H1 (cell line): ENCODE measurements around the gene IGFBP6. TPM values are rescaled to one million over a fixed set of nuclear protein-coding genes. Genes with fewer than 3 reads are reported as not detected.

ENCODE experiments used
- CTCF ChIA-PET: fragments of 300-600 bp; sonication (Branson Sonifier 250); formaldehyde crosslinking; loops from one replicate; lab custom pipeline; 2021; ENCODE audit not compliant: partially characterized antibody; lab: Charles Lee
- POLR2A ChIA-PET: fragments of 300-600 bp; sonication (Branson Sonifier 250); formaldehyde crosslinking; loops from one replicate; lab custom pipeline; 2021; ENCODE audit warnings: inconsistent platforms; ENCODE audit not compliant: partially characterized antibody; lab: Charles Lee
- DNase-seq, 2 experiments: peaks; one replicate each; pipeline versions ENCODE4 v3.0.0 to v3.0.0-alpha.2; 2010 to 2022; ENCODE audit warnings: low spot score in 2 of 2, low read depth in 1 of 2, mixed read lengths in 1 of 2
- FAIRE-seq: peaks from 2 replicates; lab custom pipeline; 2011; peaks lifted over from hg19 to GRCh38; lab: Jason Lieb, UNC
- H2AFZ ChIP-seq: 2 replicates; pipeline ENCODE4 v1.8.1; 2012; ENCODE audit warnings: low read length, inconsistent platforms
- H2AK5ac ChIP-seq: 2 replicates; pipeline ENCODE4 v1.6.1; 2013; ENCODE audit warnings: low read depth, low read length
- H2BK120ac ChIP-seq: replicated peaks from 2 replicates; pipeline ENCODE3; 2013; ENCODE audit warnings: low read depth, low read length, inconsistent platforms
- H2BK12ac ChIP-seq: 2 replicates; pipeline ENCODE4 v1.6.1; 2013; ENCODE audit warnings: low read depth, low read length
- H2BK15ac ChIP-seq: 2 replicates; pipeline ENCODE4 v1.6.1; 2013; ENCODE audit warnings: low read length
- H2BK20ac ChIP-seq: 2 replicates; pipeline ENCODE4 v1.6.1; 2013; ENCODE audit warnings: low read length
- H2BK5ac ChIP-seq: 2 replicates; pipeline ENCODE4 v1.6.1; 2013; ENCODE audit warnings: low read depth, low read length
- H3K14ac ChIP-seq: 2 replicates; pipeline ENCODE4 v1.6.1; 2013; ENCODE audit warnings: inconsistent platforms; ENCODE audit not compliant: insufficient read length
- H3K18ac ChIP-seq: 2 replicates; pipeline ENCODE4 v1.6.1; 2013; ENCODE audit warnings: low read length; ENCODE audit errors: extremely low read depth
- H3K23ac ChIP-seq: 2 replicates; pipeline ENCODE4 v1.6.1; 2013; ENCODE audit warnings: inconsistent platforms; ENCODE audit not compliant: insufficient read length
- H3K23me2 ChIP-seq: 2 replicates; pipeline ENCODE4 v1.6.1; 2013; ENCODE audit warnings: low read depth, low read length
- H3K27ac ChIP-seq: 2 replicates; pipeline ENCODE4 v1.6.1; 2011; ENCODE audit warnings: low read depth, low read length, inconsistent platforms
- H3K27me3 ChIP-seq, 4 experiments: replicated peaks in 1 of 4; 1 replicate in 1 of 4; 2 replicates in 3 of 4; pipeline versions ENCODE4 v1.6.1 to v1.8.1; 2011 to 2013; ENCODE audit warnings: low read length in 3 of 4, mild to moderate bottlenecking in 3 of 4, inconsistent platforms in 2 of 4, mixed read lengths in 2 of 4, moderate library complexity in 1 of 4; ENCODE audit not compliant: control insufficient read depth in 3 of 4, insufficient read depth in 3 of 4; ENCODE audit errors: extremely low read depth in 1 of 4
- H3K36me3 ChIP-seq, 4 experiments: 2 replicates each; pipeline versions ENCODE4 v1.6.1 to v1.8.1; 2011 to 2013; ENCODE audit warnings: mild to moderate bottlenecking in 4 of 4, low read length in 3 of 4, moderate library complexity in 2 of 4, control low read depth in 1 of 4, inconsistent platforms in 1 of 4; ENCODE audit not compliant: insufficient read depth in 4 of 4, control insufficient read depth in 2 of 4
- H3K4ac ChIP-seq: replicated peaks from 2 replicates; pipeline ENCODE3; 2013; ENCODE audit warnings: low read length, low read depth, mixed read lengths, inconsistent platforms; ENCODE audit not compliant: insufficient read length
- H3K4me1 ChIP-seq, 4 experiments: replicated peaks in 1 of 4; 1 replicate in 1 of 4; 2 replicates in 3 of 4; pipeline versions ENCODE4 v1.6.1 to v1.8.1; 2011 to 2013; ENCODE audit warnings: low read length in 3 of 4, inconsistent platforms in 2 of 4, mixed read lengths in 1 of 4; ENCODE audit not compliant: insufficient read depth in 4 of 4, control insufficient read depth in 3 of 4
- H3K4me2 ChIP-seq, 2 experiments: 2 replicates each; pipeline versions ENCODE4 v1.6.1 to v1.8.1; 2011 to 2013; ENCODE audit warnings: low read depth in 2 of 2, low read length in 2 of 2, control low read depth in 1 of 2, inconsistent platforms in 1 of 2, mild to moderate bottlenecking in 1 of 2; ENCODE audit not compliant: insufficient read depth in 1 of 2
- H3K4me3 ChIP-seq, 4 experiments: fragments of 200-600, 300-600 bp in 1 of 4; sonication (generic), shearing (Covaris generic), sonication (Bioruptor Twin) in 1 of 4; 2 replicates each; pipeline versions ENCODE4 v1.5.1 to v1.8.1; 2011 to 2016; ENCODE audit warnings: low read length in 4 of 4, low read depth in 3 of 4, control low read depth in 2 of 4, inconsistent platforms in 2 of 4, mild to moderate bottlenecking in 2 of 4, mixed read lengths in 1 of 4, moderate library complexity in 1 of 4; ENCODE audit not compliant: insufficient read depth in 2 of 4; ENCODE audit errors: extremely low read depth in 1 of 4
- H3K56ac ChIP-seq: replicated peaks from 2 replicates; pipeline ENCODE3; 2013; ENCODE audit warnings: low read depth, mild to moderate bottlenecking, mixed read lengths, low read length, inconsistent platforms; ENCODE audit not compliant: insufficient read length
- H3K79me1 ChIP-seq: 2 replicates; pipeline ENCODE4 v1.6.1; 2013; ENCODE audit warnings: low read depth, low read length, control low read depth
- H3K79me2 ChIP-seq, 2 experiments: 2 replicates each; pipeline versions ENCODE4 v1.6.1 to v1.8.1; 2012 to 2013; ENCODE audit warnings: low read length in 2 of 2, mild to moderate bottlenecking in 2 of 2, inconsistent platforms in 1 of 2; ENCODE audit not compliant: insufficient read depth in 2 of 2, control insufficient read depth in 1 of 2
- H3K9ac ChIP-seq, 4 experiments: replicated peaks in 1 of 4; 1 replicate in 1 of 4; 2 replicates in 3 of 4; pipeline versions ENCODE4 v1.6.1 to v1.8.1; 2011 to 2013; ENCODE audit warnings: low read depth in 3 of 4, low read length in 3 of 4, control low read depth in 2 of 4, mild to moderate bottlenecking in 2 of 4, moderate library complexity in 2 of 4, inconsistent platforms in 1 of 4; ENCODE audit errors: extremely low read depth in 1 of 4
- H3K9me3 ChIP-seq, 2 experiments: 2 replicates each; pipeline versions ENCODE4 v1.6.1 to v1.8.1; 2012 to 2013; ENCODE audit warnings: mild to moderate bottlenecking in 2 of 2, moderate library complexity in 2 of 2, control low read depth in 1 of 2, inconsistent platforms in 1 of 2, low read depth in 1 of 2, low read length in 1 of 2, mixed read lengths in 1 of 2; ENCODE audit not compliant: insufficient read depth in 2 of 2
- H4K20me1 ChIP-seq, 2 experiments: replicated peaks in 1 of 2; 2 replicates each; pipeline versions ENCODE3 to v1.8.1; 2011 to 2013; ENCODE audit warnings: inconsistent platforms in 2 of 2, low read length in 2 of 2, mild to moderate bottlenecking in 1 of 2; ENCODE audit not compliant: insufficient read depth in 2 of 2, control insufficient read depth in 1 of 2
- H4K5ac ChIP-seq: 2 replicates; pipeline ENCODE4 v1.6.1; 2013; ENCODE audit warnings: low read length, low read depth, mixed read lengths, inconsistent platforms; ENCODE audit not compliant: insufficient read length
- H4K8ac ChIP-seq: 2 replicates; pipeline ENCODE4 v1.8.0; 2013; ENCODE audit warnings: mild to moderate bottlenecking, moderate library complexity, low read length, inconsistent platforms; ENCODE audit not compliant: insufficient read depth; ENCODE audit errors: extremely low read depth
- H4K91ac ChIP-seq: replicated peaks from 2 replicates; pipeline ENCODE3; 2013; ENCODE audit warnings: low read length, mixed read lengths, inconsistent platforms; ENCODE audit not compliant: insufficient read length
- BRCA1 ChIP-seq: IDR thresholded peaks from 2 replicates; pipeline ENCODE4 v1.6.1; 2012; ENCODE audit warnings: low read depth, low read length, improper control_type of control experiment
- CREB1 ChIP-seq: IDR thresholded peaks from 2 replicates; pipeline ENCODE4 v1.6.1; 2012; ENCODE audit warnings: inconsistent platforms
- HDAC6 ChIP-seq: IDR thresholded peaks from one replicate; pipeline ENCODE4 v1.7.1; 2012; ENCODE audit warnings: low read depth, mild to moderate bottlenecking, inconsistent platforms, low read length, moderate library complexity
- PHF8 ChIP-seq: fragments of 200-600 bp; sonication (generic); conservative IDR thresholded peaks from 2 replicates; pipeline ENCODE4 v1.7.1; 2012; ENCODE audit warnings: low read depth, mild to moderate bottlenecking, inconsistent platforms, low read length, moderate library complexity
- TAF7 ChIP-seq: optimal IDR thresholded peaks from 2 replicates; pipeline ENCODE3; 2011; ENCODE audit warnings: low read depth, mild to moderate bottlenecking, inconsistent platforms, low read length, moderate library complexity, borderline replicate concordance
- WGBS, 2 experiments: shearing (Covaris generic) in 1 of 2; methylation state at CpG; one replicate each; pipeline versions ENCODE4 v1.1.6 to v1.1.7; 2013 to 2015; ENCODE audit warnings: low lambda C conversion rate in 2 of 2, mixed read lengths in 2 of 2, inconsistent platforms in 1 of 2, low coverage in 1 of 2, missing lambda C conversion rate in 1 of 2; ENCODE audit not compliant: insufficient replicate concordance in 2 of 2, insufficient coverage in 1 of 2, insufficient read length in 1 of 2; ENCODE audit errors: extremely low coverage in 1 of 2, missing lambda C conversion rate in 1 of 2; 5-methylcytosine and 5-hydroxymethylcytosine counted together
- polyA plus RNA-seq, 7 experiments: library from polyadenylated mRNA; depleted of rRNA in 3 of 7; stranded (reverse) in 5 of 7; unstranded in 2 of 7; fragments of >200 nt in 5 of 7; fragments of 200-250 nt in 2 of 7; gene quantifications; 1 replicate in 5 of 7; 2 replicates in 1 of 7; 4 replicates in 1 of 7; pipeline versions ENCODE4 v1.2.1 to v1.2.3, GENCODE V29; 2011 to 2013; ENCODE audit warnings: missing spikeins in 2 of 7, mixed read lengths in 2 of 7
- total RNA-seq: library from RNA; stranded (reverse); fragmentation: NEBNext Ultra II Directional; extraction: Animal tissue kit (Norgen Biotek cat#: 25700); gene quantifications from 2 replicates; pipeline ENCODE4 v1.2.1, GENCODE V29; 2021

The IGFBP6 gene
- total and polyA plus RNA-seq, 2 of the 8 experiments (the other 6 are each of a cell fraction or from before 2014, with no cell fraction given): 13.7 to 14.7 TPM

GRCh38 chr12:53131844-53132243 is 34.4 kb downstream of the IGFBP6 start:
- ChIA-PET CTCF (interaction anchor here (1.4 to 1.8 kb wide), 4 partner anchors 28 to 70 kb away, joined by 4 to 6 read pairs (median 5); no protein-coding TSS in a partner anchor), POLR2A (no interaction called here)
- WGBS, 2 experiments: 89% methylated on average over 2 of the region's 2 CpGs; no CpG with 5 or more reads in 1 of the 2 experiments

More at GRCh38 chr12:53131844-53132243, 34.4 kb downstream of the IGFBP6 start:
- H3K56ac ChIP-seq: no peak overlapping the region
- H2BK120ac ChIP-seq: no peak overlapping the region
- no peaks in the 10 kb centered on the region for H3K36me3 ChIP-seq
- H3K4me2 ChIP-seq: no peak overlapping the region
- no peak overlapping the region for H3K18ac ChIP-seq
- H2AFZ ChIP-seq: no peak overlapping the region
- H2BK5ac ChIP-seq: no peak overlapping the region
- no peaks in the 10 kb centered on the region for H3K9me3 ChIP-seq
- FAIRE-seq: no peak
- no peak overlapping the region for H4K91ac ChIP-seq
- peak in 1 of 2 experiments; percentile 24 for DNase-seq
- H2AK5ac ChIP-seq: no peak overlapping the region
- no peak overlapping the region for H3K23ac ChIP-seq
- no peaks in the 10 kb centered on the region for H3K4me1 ChIP-seq
- H3K79me1 ChIP-seq: no peaks in the 10 kb centered on the region
- no peak overlapping the region for H4K8ac ChIP-seq
- no peaks in the 10 kb centered on the region for H3K27me3 ChIP-seq
- H3K14ac ChIP-seq: no peak overlapping the region
- H2BK12ac ChIP-seq: no peak overlapping the region
- no peak overlapping the region for H3K9ac ChIP-seq
- no peaks in the 10 kb centered on the region for H3K23me2 ChIP-seq
- H2BK20ac ChIP-seq: no peak overlapping the region
- H2BK15ac ChIP-seq: no peak overlapping the region
- no peak overlapping the region for H3K4me3 ChIP-seq
- no peak overlapping the region for H3K27ac ChIP-seq
- no peak overlapping the region for H3K4ac ChIP-seq
- H4K5ac ChIP-seq: no peak overlapping the region
- TF ChIP-seq CREB1: no peak
- no peak for TF ChIP-seq HDAC6
- TF ChIP-seq BRCA1: no peak
- TF ChIP-seq PHF8: no peak
- no peak for TF ChIP-seq TAF7
- no peaks in the 10 kb centered on the region for H3K79me2 ChIP-seq
- H4K20me1 ChIP-seq: no peaks in the 10 kb centered on the region
